RWPE2 (cell line): ENCODE measurements around the gene KCNN3.

ENCODE experiments used
- ATAC-seq: fragments of 200-7000 bp; cut with Tn5 transposase; 3 replicates; pipeline ENCODE4 v1.9.1; 2021; ENCODE audit warnings: low read depth
- DNase-seq: peaks from one replicate; pipeline ENCODE4 v3.0.0-alpha.2; 2020; ENCODE audit warnings: low spot score
- H3K27ac ChIP-seq: fragments of 450-650 bp; 2 replicates; pipeline ENCODE4 v1.5.1; 2017; ENCODE audit warnings: mild to moderate bottlenecking; ENCODE audit not compliant: poor library complexity, severe bottlenecking
- H3K27me3 ChIP-seq: fragments of 250-450 bp; sonication (Bioruptor Pico); 2 replicates; pipeline ENCODE4 v1.5.1; 2021; ENCODE audit warnings: mild to moderate bottlenecking, moderate library complexity; ENCODE audit not compliant: insufficient read depth, poor library complexity, severe bottlenecking
- H3K36me3 ChIP-seq: fragments of 250-450 bp; sonication (Bioruptor Pico); 2 replicates; pipeline ENCODE4 v1.5.1; 2020; ENCODE audit warnings: low read depth, mild to moderate bottlenecking, moderate library complexity
- H3K4me1 ChIP-seq: fragments of 250-450 bp; sonication (Bioruptor Pico); 2 replicates; pipeline ENCODE4 v1.5.1; 2021; ENCODE audit warnings: mild to moderate bottlenecking, moderate library complexity; ENCODE audit not compliant: insufficient read depth, poor library complexity, severe bottlenecking
- H3K4me3 ChIP-seq: fragments of 250-450 bp; sonication (Bioruptor Pico); 2 replicates; pipeline ENCODE4 v1.5.1; 2021; ENCODE audit warnings: mild to moderate bottlenecking, moderate library complexity; ENCODE audit not compliant: severe bottlenecking
- H3K9me3 ChIP-seq: fragments of 250-450 bp; sonication (Bioruptor Pico); 2 replicates; pipeline ENCODE4 v1.5.1; 2021; ENCODE audit warnings: mild to moderate bottlenecking, moderate library complexity; ENCODE audit not compliant: severe bottlenecking
- TF ChIP-seq, protein P1 (sequence below): fragments of 450-650 bp; IDR thresholded peaks from one replicate; pipeline ENCODE4 v1.5.1; 2017; ENCODE audit warnings: mild to moderate bottlenecking, moderate library complexity; ENCODE audit not compliant: poor library complexity, severe bottlenecking

Gene KCNN3

DNA sequence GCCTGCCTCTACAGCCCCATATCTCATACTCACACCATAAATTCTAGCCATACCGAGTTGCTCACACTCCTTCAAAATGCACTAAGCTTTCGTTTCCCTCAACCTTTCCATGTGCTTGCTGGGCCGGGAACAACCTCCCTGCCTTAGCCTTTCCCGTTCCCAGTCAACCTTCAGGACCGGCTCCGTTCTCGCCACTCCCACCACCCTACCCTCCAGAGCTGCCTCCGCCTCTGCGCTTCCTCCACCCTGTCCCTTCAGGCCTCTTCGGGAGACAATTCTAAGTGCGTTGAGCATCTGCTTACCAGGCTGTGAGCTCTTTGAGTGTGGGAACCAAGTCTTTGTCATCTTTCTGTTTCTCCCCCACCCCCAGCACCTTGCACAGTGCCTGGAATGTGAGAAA, 31.6 kb downstream of the KCNN3 start:
- Histone ChIP-seq H3K9me3 (peaks cover 2% of the 10 kb centered on the region), H3K27ac (no peak overlapping the region), H3K4me1 (peaks cover 4% of the 10 kb centered on the region), H3K4me3 (no peak overlapping the region), H3K27me3 (no peaks in the 10 kb centered on the region), H3K36me3 (no peaks in the 10 kb centered on the region)
- DNase-seq (no peak), ATAC-seq (no peak)
- TF ChIP-seq, protein P1, sequence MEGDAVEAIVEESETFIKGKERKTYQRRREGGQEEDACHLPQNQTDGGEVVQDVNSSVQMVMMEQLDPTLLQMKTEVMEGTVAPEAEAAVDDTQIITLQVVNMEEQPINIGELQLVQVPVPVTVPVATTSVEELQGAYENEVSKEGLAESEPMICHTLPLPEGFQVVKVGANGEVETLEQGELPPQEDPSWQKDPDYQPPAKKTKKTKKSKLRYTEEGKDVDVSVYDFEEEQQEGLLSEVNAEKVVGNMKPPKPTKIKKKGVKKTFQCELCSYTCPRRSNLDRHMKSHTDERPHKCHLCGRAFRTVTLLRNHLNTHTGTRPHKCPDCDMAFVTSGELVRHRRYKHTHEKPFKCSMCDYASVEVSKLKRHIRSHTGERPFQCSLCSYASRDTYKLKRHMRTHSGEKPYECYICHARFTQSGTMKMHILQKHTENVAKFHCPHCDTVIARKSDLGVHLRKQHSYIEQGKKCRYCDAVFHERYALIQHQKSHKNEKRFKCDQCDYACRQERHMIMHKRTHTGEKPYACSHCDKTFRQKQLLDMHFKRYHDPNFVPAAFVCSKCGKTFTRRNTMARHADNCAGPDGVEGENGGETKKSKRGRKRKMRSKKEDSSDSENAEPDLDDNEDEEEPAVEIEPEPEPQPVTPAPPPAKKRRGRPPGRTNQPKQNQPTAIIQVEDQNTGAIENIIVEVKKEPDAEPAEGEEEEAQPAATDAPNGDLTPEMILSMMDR = no peak

DNA sequence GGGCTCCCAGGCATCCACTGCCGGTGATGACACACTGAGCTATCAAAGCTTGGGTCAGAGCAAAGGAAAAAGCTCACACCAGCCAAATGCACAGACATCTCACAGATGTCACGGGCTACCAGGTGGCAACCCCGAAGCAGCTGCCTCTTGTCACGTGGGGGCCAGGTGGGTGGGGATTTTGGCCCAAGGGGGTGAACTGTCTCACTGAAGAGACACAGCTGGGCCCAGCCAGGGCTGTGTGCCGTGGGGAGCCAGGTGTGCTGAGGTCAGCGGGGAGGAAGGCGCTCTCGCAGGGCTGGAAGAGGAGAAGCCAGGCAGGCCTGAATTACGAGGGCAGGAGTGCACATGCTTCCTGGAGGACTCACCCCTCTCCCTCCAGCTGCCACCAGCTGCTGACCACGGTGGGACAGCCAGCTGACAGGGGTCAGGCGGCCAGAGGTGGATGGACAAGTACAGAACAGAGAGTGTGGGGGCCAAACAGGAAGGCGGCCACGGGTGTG, 32.4 kb downstream of the KCNN3 start:
- Histone ChIP-seq H3K36me3 (no peaks in the 10 kb centered on the region), H3K27me3 (no peaks in the 10 kb centered on the region), H3K27ac (no peak overlapping the region), H3K4me1 (peaks cover 4% of the 10 kb centered on the region), H3K4me3 (no peak overlapping the region), H3K9me3 (peaks cover 2% of the 10 kb centered on the region)
- TF ChIP-seq, protein P1 = no peak
- ATAC-seq (no peak), DNase-seq (no peak)

DNA sequence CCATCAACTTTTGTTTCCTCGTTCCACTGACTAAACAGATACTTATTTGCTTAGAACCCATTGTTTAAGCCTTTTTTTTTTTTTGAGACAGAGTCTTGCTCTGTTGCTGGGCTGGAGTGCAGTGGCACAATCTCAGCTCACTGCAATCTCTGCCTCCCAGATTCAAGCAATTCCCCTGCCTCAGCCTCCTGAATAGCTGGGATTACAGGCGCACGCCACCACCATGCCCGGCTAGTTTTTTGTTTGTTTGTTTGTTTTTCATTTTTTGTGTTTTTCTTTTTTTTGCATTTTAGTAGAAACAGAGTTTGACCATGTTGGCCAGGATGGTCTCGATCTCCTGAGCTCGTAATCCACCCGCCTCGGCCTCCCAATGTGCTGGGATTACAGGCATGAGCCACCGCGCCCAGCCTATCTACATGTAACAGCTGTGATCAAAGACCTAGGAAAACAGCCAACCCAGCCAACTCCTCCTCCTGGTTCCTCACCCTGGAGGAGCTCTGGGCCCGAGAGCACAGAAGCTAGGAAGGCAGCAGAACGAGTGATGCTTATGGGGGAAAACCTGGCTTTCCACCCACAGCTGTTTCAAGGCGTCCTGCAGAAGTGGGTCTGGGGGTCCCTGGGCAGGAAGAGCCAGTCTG, 32.9 kb downstream of the KCNN3 start:
- H3K4me3 ChIP-seq = no peak overlapping the region
- H3K36me3 ChIP-seq = no peaks in the 10 kb centered on the region
- H3K9me3 ChIP-seq = peaks cover 2% of the 10 kb centered on the region
- peaks cover 4% of the 10 kb centered on the region for H3K4me1 ChIP-seq
- DNase-seq = no peak
- ATAC-seq = no peak
- no peak overlapping the region for H3K27ac ChIP-seq
- TF ChIP-seq, protein P1 = no peak
- H3K27me3 ChIP-seq = no peaks in the 10 kb centered on the region

GRCh38 chr1:154835531-154836324, 34.4 kb downstream of the KCNN3 start:
- no peak overlapping the region for H3K27ac ChIP-seq
- H3K4me1 ChIP-seq = peaks cover 4% of the 10 kb centered on the region
- no peaks in the 10 kb centered on the region for H3K36me3 ChIP-seq
- no peaks in the 10 kb centered on the region for H3K27me3 ChIP-seq
- TF ChIP-seq, protein P1 = no peak
- DNase-seq = no peak
- H3K9me3 ChIP-seq = peaks cover 2% of the 10 kb centered on the region
- ATAC-seq = no peak
- H3K4me3 ChIP-seq = no peak overlapping the region
